Testis (tissue), 3 donors: ENCODE measurements around the gene UGT1A6. TPM values are rescaled to one million over a fixed set of nuclear protein-coding genes. Genes with fewer than 3 reads are reported as not detected.
"Not testable (repeated sequence)": the region's sequence is repeated elsewhere in the genome, so short reads cannot be mapped to it uniquely, and the experiment has no call there.

Experiments
- DNase-seq: peaks from one replicate; pipeline ENCODE4 v3.0.0-alpha.2; 2019
- H3K27ac ChIP-seq, 2 donors: fragments of 200-600 bp; sonication (generic); one replicate each; pipeline ENCODE4 v1.5.1; 2019
- H3K27me3 ChIP-seq: fragments of 200-600 bp; sonication (generic); one replicate; pipeline ENCODE4 v1.5.1; 2019
- H3K36me3 ChIP-seq: fragments of 200-600 bp; sonication (generic); one replicate; pipeline ENCODE4 v1.5.1; 2017; ENCODE audit warnings: low read depth; ENCODE audit errors: missing control alignments
- H3K4me1 ChIP-seq: fragments of 200-600 bp; sonication (generic); one replicate; pipeline ENCODE4 v1.5.1; 2019
- H3K4me3 ChIP-seq, 2 donors: fragments of 200-600 bp; sonication (generic); one replicate each; pipeline ENCODE4 v1.5.1; 2017 to 2019
- H3K9me3 ChIP-seq: fragments of 200-600 bp; sonication (generic); one replicate; pipeline ENCODE4 v1.5.1; 2017
- CTCF ChIP-seq, 3 experiments: fragments of 450-650 bp in 2 of 3; fragments of 200-600 bp in 1 of 3; sonication (generic) in 1 of 3; IDR thresholded peaks; one replicate each; pipeline ENCODE4 v1.5.1; 2016 to 2019; ENCODE audit warnings: antibody characterized with exemption in 3 of 3, mild to moderate bottlenecking in 2 of 3, moderate library complexity in 1 of 3
- POLR2A ChIP-seq: fragments of 450-650 bp; IDR thresholded peaks from one replicate; pipeline ENCODE4 v1.6.1; 2017; ENCODE audit warnings: antibody characterized with exemption, mild to moderate bottlenecking, moderate library complexity
- WGBS, 2 donors: methylation state at CpG; one replicate each; pipeline ENCODE4 v1.1.5; 2018; 5-methylcytosine and 5-hydroxymethylcytosine counted together
- intact Hi-C: fragments of 100-400 bp; cut with DNase I; formaldehyde crosslinking; loops from one replicate; pipeline ENCODE4 v1.15.1; 2023; ENCODE audit warnings: low total_unique reads
- polyA plus RNA-seq: library from polyadenylated mRNA; stranded (reverse); fragments of 350-450 nt; fragmentation: Illumina TruSeq; extraction: RNeasy Lipid Tissue Mini Kit (QIAGEN cat#74804); gene quantifications from one replicate; pipeline ENCODE4 v1.2.3, GENCODE V29; 2014; ENCODE audit warnings: low read depth, low replicate concordance; ENCODE audit not compliant: insufficient read depth
- total RNA-seq, 2 donors: library from RNA; depleted of rRNA; stranded (reverse); fragments of >200 nt; gene quantifications; one replicate each; pipeline ENCODE4 v1.2.3, GENCODE V29; 2016

UGT1A6 gene
- total and polyA plus RNA-seq, 3 donors from 2014 or later: 0.74 to 3.0 TPM; not detected in 1

GRCh38 chr2:233713262-233713615, 20.5 kb downstream of the UGT1A6 start:
- Histone ChIP-seq H3K4me3 (no peak overlapping the region), H3K27me3 (no peaks in the 10 kb centered on the region), H3K27ac (no peak overlapping the region), H3K4me1 (no peaks in the 10 kb centered on the region), H3K36me3 (no peaks in the 10 kb centered on the region), H3K9me3 (no peaks in the 10 kb centered on the region)
- WGBS, 2 donors: 86% methylated on average over 7 of the region's 7 CpGs
- TF ChIP-seq POLR2A (no peak), CTCF (IDR thresholded peaks at IDR 0.05) (no peak)
- no peak for DNase-seq
- intact Hi-C loops: no loop called here

GRCh38 chr2:233714121-233714520, 21.4 kb downstream of the UGT1A6 start:
- TF ChIP-seq POLR2A: no peak
- no peak for TF ChIP-seq CTCF (IDR thresholded peaks at IDR 0.05)
- no peak overlapping the region for H3K4me3 ChIP-seq
- no peaks in the 10 kb centered on the region for H3K9me3 ChIP-seq
- H3K4me1 ChIP-seq: no peaks in the 10 kb centered on the region
- WGBS, 2 donors: 89% methylated on average over 2 of the region's 2 CpGs
- intact Hi-C loops: no loop called here
- no peaks in the 10 kb centered on the region for H3K36me3 ChIP-seq
- no peak overlapping the region for H3K27ac ChIP-seq
- H3K27me3 ChIP-seq: no peaks in the 10 kb centered on the region
- no peak for DNase-seq

- Histone ChIP-seq H3K4me3 (no peak within 1 kb of the TSS), H3K27me3 (no peaks in the 10 kb centered on the region), H3K36me3 (no peaks in the 10 kb centered on the region), H3K27ac (no peak within 1 kb of the TSS), H3K9me3 (no peaks in the 10 kb centered on the region), H3K4me1 (no peaks in the 10 kb centered on the region)
- intact Hi-C loops: no loop called here
- 83 to 86% methylated on average over 5 to 7 of the region's 7 CpGs for WGBS, 2 donors
- TF ChIP-seq POLR2A (no peak), CTCF (IDR thresholded peaks at IDR 0.05) (no peak)
- no peak for DNase-seq
These were observed 25.9 kb downstream of the UGT1A6 start, which contains the start of gene UGT1A4 for GRCh38 chr2:233718552-233718951. Gene UGT1A4 (plus strand): TSS chr2:233718736. CDS start chr2:233718821, 85 bp downstream.

GRCh38 chr2:233728723-233729301, 36.1 kb downstream of the UGT1A6 start, which contains the start of gene UGT1A3:
Gene UGT1A3 (plus strand): TSS chr2:233729042. CDS start chr2:233729127, 85 bp downstream.
- TF ChIP-seq POLR2A (no peak), CTCF (IDR thresholded peaks at IDR 0.05) (no peak)
- intact Hi-C loops: no loop called here
- DNase-seq: no peak
- Histone ChIP-seq H3K36me3 (no peaks in the 10 kb centered on the region), H3K27ac (no peak within 1 kb of the TSS), H3K4me1 (no peaks in the 10 kb centered on the region), H3K27me3 (no peaks in the 10 kb centered on the region), H3K4me3 (no peak within 1 kb of the TSS), H3K9me3 (no peaks in the 10 kb centered on the region)
- 81 to 85% methylated on average over 8 of the region's 8 CpGs for WGBS, 2 donors

GRCh38 chr2:233736868-233737653, 44.4 kb downstream of the UGT1A6 start:
- DNase-seq, H3K27me3 ChIP-seq, H3K4me3 ChIP-seq, intact Hi-C loops, H3K9me3 ChIP-seq, H3K4me1 ChIP-seq, H3K36me3 ChIP-seq, H3K27ac ChIP-seq: not testable (repeated sequence)
- 86 to 90% methylated on average over 11 to 14 of the region's 14 CpGs for WGBS, 2 donors
